HG03571 (cell line): ENCODE results near the gene C1QTNF5.

Experiments used
- ATAC-seq: cut with Tn5 transposase; IDR thresholded peaks from one replicate; pipeline ENCODE4 v1.9.1; 2021; ENCODE audit not compliant: unreplicated experiment

C1QTNF5 gene

GRCh38 chr11:119318240-119319135 lies 22.2 kb downstream of the C1QTNF5 start:
- no peak for ATAC-seq

DNA sequence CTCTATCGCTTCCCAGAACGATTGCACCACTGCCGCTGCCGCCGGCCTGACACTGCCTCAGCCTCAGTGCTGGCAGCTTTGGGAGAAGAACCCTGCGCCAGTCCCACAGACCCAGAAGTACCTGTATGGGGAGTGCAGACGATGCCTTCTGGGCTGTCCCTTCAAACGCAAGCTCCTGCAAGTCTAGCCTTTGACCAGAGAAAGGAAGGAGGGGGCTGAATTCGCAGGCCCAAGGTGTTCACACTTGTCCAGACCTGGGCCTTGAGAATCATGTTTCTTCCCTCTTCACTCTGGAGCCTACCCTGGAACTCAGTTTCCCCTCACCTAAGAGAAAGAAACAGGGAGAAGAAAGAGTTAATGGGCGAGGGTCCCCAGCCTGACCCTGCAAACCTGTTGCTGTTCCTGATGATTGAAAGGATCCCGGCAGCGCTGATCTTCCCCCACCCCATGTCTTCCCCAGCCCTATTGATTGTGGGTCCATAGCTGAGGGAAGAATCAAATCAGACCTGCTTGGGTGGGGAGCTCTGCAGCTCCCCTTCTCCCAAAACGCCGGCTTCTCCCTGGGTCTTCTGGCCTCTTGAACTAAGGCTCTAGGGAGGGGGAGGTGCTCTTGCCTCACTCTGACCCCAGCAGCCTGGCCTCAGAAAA lies 23.0 kb downstream of the C1QTNF5 start:
- no peak for ATAC-seq

DNA sequence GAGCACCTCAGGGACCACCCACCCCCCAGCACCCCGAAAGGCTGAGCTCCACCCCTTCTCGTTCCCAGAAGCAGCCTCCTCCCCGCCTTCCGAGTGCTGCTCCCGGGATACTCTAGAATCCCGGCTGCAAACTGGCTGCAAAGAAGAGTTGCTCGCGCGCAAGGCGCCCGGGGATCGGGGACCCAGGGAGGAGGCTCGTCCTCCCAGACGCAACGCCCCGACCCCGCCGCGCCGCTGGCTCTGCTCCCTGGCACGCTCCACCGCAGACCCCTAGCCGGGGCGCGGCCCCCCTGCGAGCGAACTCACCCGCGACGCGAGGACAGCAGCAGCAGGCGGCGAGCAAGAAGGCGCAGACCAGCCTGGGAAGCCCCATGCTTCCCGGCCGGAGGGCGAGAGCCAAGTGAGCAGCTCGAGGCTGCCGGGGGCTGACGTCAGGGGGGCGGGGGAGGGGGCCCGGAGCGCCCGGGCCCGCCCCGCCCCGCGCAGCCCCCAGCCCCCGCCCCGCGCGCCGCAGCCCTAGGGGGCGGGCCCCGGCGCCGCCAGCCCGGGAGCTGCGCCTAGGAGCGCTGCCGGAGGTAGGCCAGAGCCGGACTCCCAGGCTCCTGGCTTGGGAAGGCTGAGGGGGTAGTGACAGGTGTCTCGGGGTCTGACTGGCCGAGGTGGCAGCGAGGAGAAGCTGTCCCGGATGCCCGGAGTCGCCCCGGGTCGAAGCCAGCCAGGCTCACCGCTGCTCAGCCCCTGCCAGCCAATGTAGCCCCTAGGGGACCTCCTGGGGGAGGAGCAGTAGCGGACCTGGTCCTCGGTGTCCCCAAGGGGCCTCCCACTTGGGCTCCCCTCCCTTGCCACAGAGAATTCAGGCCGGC lies 23.7 kb downstream of the C1QTNF5 start, which contains the start of gene MCAM:
Gene MCAM, minus strand, starts transcription at position 402 of the 863 bp plus-strand sequence. Its CDS starts 29 bp downstream, at position 373.
- no peak for ATAC-seq

- ATAC-seq, result no peak
Observed at GRCh38 chr11:119316016-119316728, 24.5 kb downstream of the C1QTNF5 start.

DNA sequence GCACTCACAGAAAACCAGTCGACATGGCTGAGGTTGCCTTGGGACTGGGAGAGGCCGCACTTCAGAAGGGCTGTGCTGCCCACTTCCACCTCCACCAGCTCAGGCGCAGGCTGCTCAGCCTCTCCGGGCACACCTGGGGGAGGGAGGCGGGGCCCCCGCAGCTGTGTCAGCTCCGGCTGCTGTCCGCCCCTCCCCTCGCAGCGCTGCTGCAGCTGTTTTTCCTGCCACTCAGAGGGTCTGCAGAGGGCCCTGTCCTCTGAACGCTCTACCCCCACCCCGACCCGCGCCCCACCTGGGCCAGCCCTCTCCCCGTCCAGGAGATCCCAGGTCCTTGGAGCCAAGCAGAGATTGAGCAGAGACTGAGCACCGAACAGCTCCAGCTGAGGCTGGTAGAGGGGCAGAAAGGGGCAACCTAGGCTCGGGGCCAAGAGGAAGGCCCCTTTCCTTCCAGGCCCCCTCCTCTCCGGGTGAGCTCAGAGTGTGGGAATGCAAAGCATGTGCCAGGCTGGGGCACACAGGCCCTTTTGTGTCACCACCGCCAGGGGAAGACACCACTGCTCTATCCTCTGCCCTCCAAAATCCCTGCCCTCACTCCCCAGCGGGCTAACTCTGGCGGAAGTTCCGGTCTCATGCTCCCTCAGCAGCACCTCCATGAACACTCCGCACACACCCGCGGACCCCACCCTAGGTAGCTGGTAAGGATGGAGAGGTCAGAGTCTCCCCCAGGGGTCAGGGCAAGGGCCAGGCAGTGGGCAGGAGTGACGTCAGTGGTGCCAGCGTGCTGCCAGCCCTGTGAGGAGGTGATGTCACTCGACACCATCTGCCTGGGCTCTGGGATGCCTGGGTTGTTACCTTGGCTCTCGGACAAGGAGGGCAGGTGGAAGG lies 25.3 kb downstream of the C1QTNF5 start:
- no peak for ATAC-seq

DNA sequence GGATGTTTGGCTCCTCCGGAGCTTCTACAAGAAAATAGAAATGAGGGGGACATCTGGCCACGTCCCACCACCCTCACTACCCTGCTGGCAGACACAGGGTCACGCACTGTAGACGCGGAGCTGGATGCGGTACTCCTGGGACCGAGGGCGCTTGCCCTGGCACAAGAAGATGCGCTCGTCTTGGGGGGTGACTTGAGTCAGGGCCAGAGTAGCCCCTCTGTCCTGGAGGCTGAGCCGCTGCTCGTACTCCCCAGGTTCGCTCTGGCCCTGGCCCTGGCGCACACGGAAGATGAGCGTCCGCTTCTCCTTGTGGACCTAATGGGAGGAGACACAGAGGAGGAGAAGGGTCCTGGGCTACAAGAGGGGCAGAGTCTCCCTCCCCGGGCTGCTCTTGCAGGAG lies 26.0 kb downstream of the C1QTNF5 start:
- ATAC-seq, result no peak

GRCh38 chr11:119310682-119311052 lies 30.0 kb downstream of the C1QTNF5 start:
- no peak for ATAC-seq

GRCh38 chr11:119309953-119310681 lies 30.6 kb downstream of the C1QTNF5 start:
- no peak for ATAC-seq

- no peak for ATAC-seq
Observed at GRCh38 chr11:119309411-119309810, 31.3 kb downstream of the C1QTNF5 start.

GRCh38 chr11:119307974-119308373 lies 32.7 kb downstream of the C1QTNF5 start:
- ATAC-seq, result no peak

DNA sequence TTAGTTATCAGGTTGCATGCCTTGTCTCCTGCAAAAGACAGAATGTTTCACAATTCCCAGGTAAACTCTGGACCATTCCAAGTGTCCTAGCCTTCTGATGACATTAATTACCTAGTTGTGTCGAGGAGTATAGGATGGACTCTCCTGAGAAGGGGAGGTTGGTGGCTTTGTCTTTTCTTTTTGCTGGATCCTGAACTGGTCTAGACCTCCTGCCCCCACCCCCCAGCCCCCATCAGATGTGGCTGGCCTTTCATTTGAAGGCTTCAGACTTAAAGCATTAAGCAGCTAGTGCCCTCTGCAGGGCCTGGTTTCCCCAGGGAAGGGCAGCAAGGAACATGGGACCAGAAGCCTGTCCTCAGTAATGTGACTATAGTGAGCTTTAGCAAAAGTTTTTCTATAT lies 33.5 kb downstream of the C1QTNF5 start:
- no peak for ATAC-seq

DNA sequence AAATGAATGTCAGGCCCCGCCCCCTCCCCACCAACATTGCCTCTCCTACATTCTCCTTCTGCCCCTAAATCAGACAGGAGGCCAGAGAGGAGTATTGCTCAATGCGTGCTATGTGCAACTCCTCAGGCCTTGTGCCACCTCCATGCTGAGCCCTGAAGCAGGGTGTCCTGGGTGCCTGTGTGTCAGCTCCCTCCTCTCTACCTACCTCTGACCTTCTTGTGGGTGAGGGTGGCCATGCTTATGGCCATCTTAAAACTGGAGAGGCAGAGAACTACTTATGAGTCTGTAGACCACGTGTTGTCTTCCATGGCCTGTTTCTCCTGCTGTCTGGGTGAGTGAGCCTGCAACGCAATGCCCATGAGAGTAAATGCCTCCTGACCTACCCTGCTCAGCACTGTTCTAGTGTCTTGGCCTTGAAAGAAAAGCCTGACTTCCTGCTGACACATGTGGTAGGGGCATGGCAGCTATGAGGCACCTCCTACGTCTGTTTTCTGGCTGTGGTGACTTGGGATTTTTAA lies 34.3 kb downstream of the C1QTNF5 start:
- ATAC-seq, result no peak

GRCh38 chr11:119305556-119306372 lies 34.9 kb downstream of the C1QTNF5 start:
- no peak for ATAC-seq

- ATAC-seq, result no peak
Observed at GRCh38 chr11:119303227-119303718, 37.4 kb downstream of the C1QTNF5 start.

DNA sequence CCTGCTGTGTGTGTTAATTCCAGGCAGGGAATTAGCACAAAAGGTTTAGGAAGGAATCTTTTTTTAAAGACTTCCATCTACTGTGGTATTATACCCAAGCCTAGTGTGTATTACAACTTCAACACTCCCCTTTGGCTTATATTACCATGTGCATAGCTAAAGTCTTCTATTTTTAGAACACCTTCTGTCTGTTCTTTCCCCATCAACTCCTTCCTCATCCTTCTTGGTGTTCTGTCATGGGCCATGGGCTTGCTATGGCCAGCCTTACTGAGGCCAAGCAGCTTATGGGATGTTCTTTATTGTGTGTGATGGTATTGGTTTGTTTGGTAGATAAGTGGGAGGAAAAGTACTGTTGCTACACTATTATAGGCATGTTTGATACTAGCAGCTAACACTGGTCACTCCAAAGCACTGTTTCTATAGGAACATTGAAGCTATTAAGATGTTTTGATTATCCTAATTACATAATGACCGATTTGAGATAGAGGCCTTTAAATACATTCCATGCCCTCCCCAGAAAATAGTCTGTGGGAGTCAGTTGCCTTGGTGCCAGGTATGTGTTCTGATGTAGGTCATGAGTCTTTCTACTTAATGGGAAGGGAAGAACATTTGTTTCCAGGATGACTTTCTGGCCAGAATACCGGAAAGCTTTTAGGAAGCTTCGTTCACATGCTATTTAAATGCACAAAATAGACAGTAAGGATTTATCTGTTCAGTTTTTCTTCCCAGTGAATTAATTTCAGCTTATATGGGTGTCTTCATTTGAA lies 40.3 kb downstream of the C1QTNF5 start:
- no peak for ATAC-seq

GRCh38 chr11:119299416-119299815 lies 41.3 kb downstream of the C1QTNF5 start:
- ATAC-seq, result no peak

DNA sequence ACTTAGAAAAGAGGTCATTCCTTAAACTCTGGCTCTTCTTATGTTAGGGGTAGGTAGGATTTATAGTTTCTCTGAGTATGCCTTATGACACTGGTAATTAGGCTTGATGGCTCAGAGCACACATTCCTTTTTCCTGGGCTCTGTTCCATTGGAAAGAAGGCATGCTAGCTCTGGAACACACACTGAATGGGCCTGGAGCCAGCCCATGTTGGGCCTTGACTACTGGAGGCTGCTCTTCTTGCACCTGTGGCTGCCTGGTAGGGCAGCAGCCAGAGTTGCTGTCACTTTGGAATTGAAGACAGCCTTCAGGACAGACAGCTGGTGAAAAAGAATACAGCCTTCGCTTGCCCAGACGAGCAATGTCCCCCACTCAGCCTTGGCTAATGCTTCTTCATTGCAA lies 42.0 kb downstream of the C1QTNF5 start:
- no peak for ATAC-seq
